B cell (primary cell): ENCODE data around the gene ATP11A. TPM values are rescaled to one million over a fixed set of nuclear protein-coding genes. Genes with fewer than 3 reads are reported as not detected.

Experiments
- ATAC-seq: fragments of 200-7000 bp; cut with Tn5 transposase; one replicate; pipeline ENCODE4 v1.10.0; 2021; ENCODE audit warnings: low read depth, mild to moderate bottlenecking, moderate number of reproducible peaks, moderate library complexity
- CTCF ChIA-PET: fragments of 350-600 bp; sonication (Branson Sonifier 250); formaldehyde crosslinking; loops from one replicate; lab custom pipeline; 2021; ENCODE audit warnings: antibody characterized with exemption, inconsistent platforms; lab: Charles Lee
- POLR2A ChIA-PET: fragments of 350-600 bp; sonication (Branson Sonifier 250); formaldehyde crosslinking; loops from one replicate; lab custom pipeline; 2021; ENCODE audit warnings: antibody characterized with exemption; lab: Charles Lee
- DNase-seq: peaks from one replicate; pipeline ENCODE4 v3.0.0; 2013
- H2AFZ ChIP-seq: 2 replicates; pipeline ENCODE4 v1.6.1; 2012; ENCODE audit warnings: mild to moderate bottlenecking, low read depth, low read length; ENCODE audit not compliant: insufficient read depth, poor library complexity, severe bottlenecking
- H3K27ac ChIP-seq, 2 donors: 1 replicate in 1 of 2; 2 replicates in 1 of 2; pipeline ENCODE4 v1.5.1; 2012 to 2013; ENCODE audit warnings: low read length in 2 of 2, mild to moderate bottlenecking in 2 of 2, moderate library complexity in 1 of 2
- H3K27me3 ChIP-seq, 4 experiments: fragments of 200-600 bp in 1 of 4; sonication (generic) in 1 of 4; replicated peaks in 1 of 4; 1 replicate in 2 of 4; 2 replicates in 2 of 4; pipeline versions ENCODE4 v1.6.1 to v1.7.0; 2013 to 2016; ENCODE audit warnings: low read length in 3 of 4, mild to moderate bottlenecking in 2 of 4, mixed read lengths in 1 of 4, moderate library complexity in 1 of 4; ENCODE audit not compliant: insufficient read depth in 4 of 4, control insufficient read depth in 3 of 4; ENCODE audit errors: control extremely low read depth in 1 of 4
- H3K36me3 ChIP-seq, 2 experiments: replicated peaks in 1 of 2; 1 replicate in 1 of 2; 2 replicates in 1 of 2; pipeline versions ENCODE4 v1.6.1 to v1.7.1; 2013; ENCODE audit warnings: low read length in 1 of 2; ENCODE audit not compliant: insufficient read depth in 2 of 2, control insufficient read depth in 1 of 2; ENCODE audit errors: control extremely low read depth in 1 of 2, extremely low read depth in 1 of 2
- H3K4me1 ChIP-seq, 2 donors: fragments of 200-600 bp in 1 of 2; sonication (generic) in 1 of 2; 1 replicate in 1 of 2; 2 replicates in 1 of 2; pipeline versions ENCODE4 v1.5.1 to v1.6.1; 2013 to 2017; ENCODE audit warnings: low read length in 2 of 2; ENCODE audit not compliant: control insufficient read depth in 2 of 2, insufficient read depth in 2 of 2
- H3K4me2 ChIP-seq: replicated peaks from 2 replicates; pipeline ENCODE3; 2012; ENCODE audit warnings: mild to moderate bottlenecking, low read depth, low read length; ENCODE audit not compliant: poor library complexity, severe bottlenecking
- H3K4me3 ChIP-seq, 5 experiments: fragments of 200-600 bp in 1 of 5; sonication (generic) in 1 of 5; 1 replicate in 3 of 5; 2 replicates in 2 of 5; pipeline versions ENCODE4 v1.5.1 to v1.7.0; 2011 to 2016; ENCODE audit warnings: low read length in 4 of 5, mild to moderate bottlenecking in 4 of 5, low read depth in 2 of 5, control low read depth in 1 of 5, moderate library complexity in 1 of 5; ENCODE audit not compliant: insufficient read depth in 1 of 5; ENCODE audit errors: control extremely low read depth in 1 of 5, extremely low read depth in 1 of 5
- H3K79me2 ChIP-seq: fragments of 200-600 bp; sonication (generic); one replicate; pipeline ENCODE4 v1.6.0; 2016; ENCODE audit warnings: low read length; ENCODE audit not compliant: control insufficient read depth, insufficient read depth
- H3K9ac ChIP-seq: fragments of 200-600 bp; sonication (generic); 2 replicates; pipeline ENCODE4 v1.6.1; 2017; ENCODE audit warnings: mild to moderate bottlenecking, low read length, moderate library complexity
- H3K9me3 ChIP-seq, 3 donors: one replicate each; pipeline versions ENCODE4 v1.6.1 to v1.7.1; 2013; ENCODE audit warnings: low read length in 2 of 3; ENCODE audit not compliant: control insufficient read depth in 2 of 3, insufficient read depth in 1 of 3; ENCODE audit errors: control extremely low read depth in 1 of 3
- H4K20me1 ChIP-seq: 2 replicates; pipeline ENCODE4 v1.6.0; 2012; ENCODE audit warnings: mild to moderate bottlenecking, low read length; ENCODE audit not compliant: insufficient read depth, control insufficient read depth, poor library complexity, severe bottlenecking
- H3K27ac Mint-ChIP-seq: one replicate; pipeline ENCODE4 v1.8.0; 2021; ENCODE audit warnings: mixed read lengths
- H3K27me3 Mint-ChIP-seq: one replicate; pipeline ENCODE4 v1.8.0; 2021; ENCODE audit warnings: mixed read lengths
- H3K4me1 Mint-ChIP-seq: one replicate; pipeline ENCODE4 v1.8.0; 2021; ENCODE audit warnings: mixed read lengths
- H3K4me3 Mint-ChIP-seq: one replicate; pipeline ENCODE4 v1.8.0; 2021; ENCODE audit warnings: mixed read lengths
- H3K9me3 Mint-ChIP-seq: one replicate; pipeline ENCODE4 v1.8.0; 2022; ENCODE audit warnings: mixed read lengths; ENCODE audit not compliant: insufficient read depth
- EZH2 ChIP-seq: IDR thresholded peaks from 2 replicates; pipeline ENCODE4 v1.6.1; 2012; ENCODE audit warnings: borderline replicate concordance, low read depth, mild to moderate bottlenecking, moderate library complexity, low read length; ENCODE audit not compliant: insufficient read depth, poor library complexity, severe bottlenecking
- WGBS: methylation state at CpG from one replicate; pipeline ENCODE4 v1.1.5; 2013; ENCODE audit warnings: missing lambda C conversion rate; ENCODE audit not compliant: insufficient coverage; 5-methylcytosine and 5-hydroxymethylcytosine counted together
- intact Hi-C: fragments of 100-400 bp; cut with micrococcal nuclease; formaldehyde crosslinking; loops from one replicate; pipeline ENCODE4 v1.10.0; 2022
- polyA plus RNA-seq: library from polyadenylated mRNA; depleted of rRNA; stranded (reverse); fragments of >200 nt; gene quantifications from 2 replicates; pipeline ENCODE4 v1.2.3, GENCODE V29; 2012
- total RNA-seq, 2 donors: library from RNA; stranded (reverse); fragments of 120-200 nt in 1 of 2; gene quantifications; 1 replicate in 1 of 2; 2 replicates in 1 of 2; pipeline versions ENCODE4 v1.2.3 to v1.2.4, GENCODE V29; 2013 to 2022
- TF ChIP-seq, protein P1 (sequence below): fragments of 200-600 bp; IDR thresholded peaks from one replicate; pipeline ENCODE4 v1.8.0; 2022; ENCODE audit warnings: antibody characterized with exemption, mild to moderate bottlenecking

Gene ATP11A
- total and polyA plus RNA-seq, 2 donors (not counting 1 experiment from before 2014, with no cell fraction given), result 36.9 to 60.3 TPM

DNA sequence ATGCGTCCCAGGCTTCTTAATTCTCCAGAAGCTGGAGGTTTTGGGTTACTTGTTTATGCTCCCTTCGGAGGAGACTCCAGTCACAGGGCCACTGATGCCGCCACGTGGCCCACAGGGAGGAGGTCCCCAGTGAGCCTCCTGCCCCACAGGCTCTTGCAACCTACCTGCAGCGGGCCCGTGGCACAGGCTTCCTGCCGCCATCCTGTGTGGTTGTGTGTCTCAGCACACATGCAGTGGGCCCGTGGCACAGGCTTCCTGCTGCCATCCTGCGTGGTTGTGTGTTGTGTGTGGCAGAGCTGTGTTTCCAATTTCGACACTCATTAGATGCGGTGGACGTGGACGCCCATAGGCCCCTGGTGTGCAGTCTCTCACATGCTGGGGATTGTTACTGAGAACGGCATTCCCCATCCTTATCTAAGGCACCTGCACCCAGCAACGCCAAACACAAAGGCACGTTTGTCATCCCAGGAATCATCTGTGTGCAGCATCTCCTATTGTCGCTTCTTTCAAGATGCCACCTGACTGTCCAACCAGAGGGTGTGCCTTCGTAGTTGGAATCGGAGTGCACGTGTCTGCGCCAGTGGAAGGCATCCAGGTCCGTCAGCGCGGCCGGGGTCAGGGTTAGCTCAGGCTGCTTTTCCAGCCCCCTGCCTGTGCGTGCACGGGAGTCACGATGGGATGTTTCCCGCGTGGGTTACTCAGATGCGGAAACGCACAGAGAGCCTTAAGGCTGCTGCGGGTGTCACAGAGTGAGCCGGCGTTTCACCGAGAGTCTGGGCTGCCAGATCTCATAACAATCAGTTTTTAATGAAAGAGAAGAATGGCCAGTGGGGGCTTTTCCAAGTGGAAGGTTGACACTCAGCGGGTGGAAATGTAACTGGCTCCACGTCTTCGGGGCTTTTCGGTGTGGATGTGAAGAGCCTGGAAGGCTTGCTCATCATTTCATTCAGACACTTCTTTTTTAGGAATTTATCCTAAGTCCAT is 119.8 kb downstream of the ATP11A start:
- Mint-ChIP-seq H3K4me1 (no peaks in the 10 kb centered on the region), H3K9me3 (no peaks in the 10 kb centered on the region), H3K4me3 (no peak overlapping the region), H3K27ac (no peak overlapping the region), H3K27me3 (no peaks in the 10 kb centered on the region)
- Histone ChIP-seq H3K4me3 (no peak overlapping the region), H4K20me1 (no peaks in the 10 kb centered on the region), H3K9me3 (peaks cover 0 to 5% (median 0%) of the 10 kb centered on the region in 3 donors), H3K36me3 (peaks cover 0 to 8% of the 10 kb centered on the region in 2 experiments), H3K27ac (no peak overlapping the region), H3K79me2 (no peaks in the 10 kb centered on the region), H3K4me1 (no peaks in the 10 kb centered on the region), H3K9ac (no peak overlapping the region), H2AFZ (no peak overlapping the region), H3K27me3 (no peaks in the 10 kb centered on the region), H3K4me2 (no peak overlapping the region)
- ChIA-PET POLR2A (no interaction called here), CTCF (no interaction called here)
- intact Hi-C loops, result no loop called here
- DNase-seq, result no peak
- TF ChIP-seq EZH2, result no peak
- TF ChIP-seq, protein P1, sequence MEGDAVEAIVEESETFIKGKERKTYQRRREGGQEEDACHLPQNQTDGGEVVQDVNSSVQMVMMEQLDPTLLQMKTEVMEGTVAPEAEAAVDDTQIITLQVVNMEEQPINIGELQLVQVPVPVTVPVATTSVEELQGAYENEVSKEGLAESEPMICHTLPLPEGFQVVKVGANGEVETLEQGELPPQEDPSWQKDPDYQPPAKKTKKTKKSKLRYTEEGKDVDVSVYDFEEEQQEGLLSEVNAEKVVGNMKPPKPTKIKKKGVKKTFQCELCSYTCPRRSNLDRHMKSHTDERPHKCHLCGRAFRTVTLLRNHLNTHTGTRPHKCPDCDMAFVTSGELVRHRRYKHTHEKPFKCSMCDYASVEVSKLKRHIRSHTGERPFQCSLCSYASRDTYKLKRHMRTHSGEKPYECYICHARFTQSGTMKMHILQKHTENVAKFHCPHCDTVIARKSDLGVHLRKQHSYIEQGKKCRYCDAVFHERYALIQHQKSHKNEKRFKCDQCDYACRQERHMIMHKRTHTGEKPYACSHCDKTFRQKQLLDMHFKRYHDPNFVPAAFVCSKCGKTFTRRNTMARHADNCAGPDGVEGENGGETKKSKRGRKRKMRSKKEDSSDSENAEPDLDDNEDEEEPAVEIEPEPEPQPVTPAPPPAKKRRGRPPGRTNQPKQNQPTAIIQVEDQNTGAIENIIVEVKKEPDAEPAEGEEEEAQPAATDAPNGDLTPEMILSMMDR, result no peak
- no peak for ATAC-seq
- 98% methylated on average over 31 of the region's 40 CpGs for WGBS

DNA sequence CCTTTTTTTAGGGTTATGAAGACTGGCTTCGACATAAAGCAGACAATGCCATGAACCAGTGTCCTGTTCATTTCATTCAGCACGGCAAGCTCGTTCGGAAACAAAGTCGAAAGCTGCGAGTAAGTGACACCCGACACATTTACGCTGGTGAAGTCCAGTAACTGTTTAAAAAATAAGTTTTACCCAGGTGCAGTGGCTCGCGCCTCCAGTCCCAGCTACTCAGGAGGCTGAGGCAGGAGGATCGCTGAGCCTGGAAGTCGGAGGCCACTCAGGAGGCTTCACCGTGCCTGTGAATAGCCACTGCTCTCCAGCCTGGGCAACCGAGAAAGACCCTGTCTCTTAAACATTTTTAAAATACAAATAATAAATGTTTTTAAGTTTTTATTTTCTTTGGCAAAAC is 120.8 kb downstream of the ATP11A start:
- no peak overlapping the region for H2AFZ ChIP-seq
- no peak overlapping the region for H3K9ac ChIP-seq
- ChIA-PET POLR2A (no interaction called here), CTCF (no interaction called here)
- no peak overlapping the region for H3K4me2 ChIP-seq
- 97% methylated on average over 12 of the region's 14 CpGs for WGBS
- no peak overlapping the region for H3K27ac Mint-ChIP-seq
- H3K4me1 ChIP-seq, result no peaks in the 10 kb centered on the region
- H3K4me1 Mint-ChIP-seq, result no peaks in the 10 kb centered on the region
- no peaks in the 10 kb centered on the region for H4K20me1 ChIP-seq
- H3K27ac ChIP-seq, result no peak overlapping the region
- no peaks in the 10 kb centered on the region for H3K79me2 ChIP-seq
- H3K27me3 Mint-ChIP-seq, result no peaks in the 10 kb centered on the region
- H3K27me3 ChIP-seq, result no peaks in the 10 kb centered on the region
- H3K4me3 Mint-ChIP-seq, result no peak overlapping the region
- peaks cover 0 to 11% of the 10 kb centered on the region in 2 experiments for H3K36me3 ChIP-seq
- ATAC-seq (no peak), DNase-seq (no peak)
- peaks cover 0 to 5% (median 0%) of the 10 kb centered on the region in 3 donors for H3K9me3 ChIP-seq
- TF ChIP-seq, protein P1, result no peak
- TF ChIP-seq EZH2, result no peak
- no peaks in the 10 kb centered on the region for H3K9me3 Mint-ChIP-seq
- no peak overlapping the region for H3K4me3 ChIP-seq
- intact Hi-C loops, result no loop called here
